GM18502 (cell line): Measurements from ENCODE around the gene FAM171A1.

ENCODE experiments used
- ATAC-seq: cut with Tn5 transposase; IDR thresholded peaks from one replicate; pipeline ENCODE4 v1.9.1; 2021; ENCODE audit warnings: mild to moderate bottlenecking; ENCODE audit not compliant: unreplicated experiment, poor library complexity

The FAM171A1 gene

DNA sequence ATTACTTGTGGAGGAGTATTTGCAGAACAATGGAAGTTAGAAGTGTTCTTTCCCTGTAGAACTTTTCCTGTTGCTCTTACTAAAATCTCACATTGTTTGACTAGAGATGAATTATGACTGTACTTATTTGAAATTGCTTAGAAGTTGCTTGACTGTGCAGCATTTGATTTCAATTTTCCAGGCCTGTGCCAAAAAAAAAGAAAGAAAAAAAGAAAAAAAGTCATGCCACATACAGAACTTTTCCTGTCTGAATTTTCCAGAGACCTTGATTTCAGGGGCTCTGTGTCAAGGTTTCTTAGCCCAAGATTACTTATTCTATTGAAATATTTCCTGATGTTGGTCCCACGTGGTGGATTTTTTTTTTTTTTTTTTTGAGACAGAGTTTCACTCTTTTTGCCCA is 3.5 kb upstream of the FAM171A1 start:
- ATAC-seq = no peak

DNA sequence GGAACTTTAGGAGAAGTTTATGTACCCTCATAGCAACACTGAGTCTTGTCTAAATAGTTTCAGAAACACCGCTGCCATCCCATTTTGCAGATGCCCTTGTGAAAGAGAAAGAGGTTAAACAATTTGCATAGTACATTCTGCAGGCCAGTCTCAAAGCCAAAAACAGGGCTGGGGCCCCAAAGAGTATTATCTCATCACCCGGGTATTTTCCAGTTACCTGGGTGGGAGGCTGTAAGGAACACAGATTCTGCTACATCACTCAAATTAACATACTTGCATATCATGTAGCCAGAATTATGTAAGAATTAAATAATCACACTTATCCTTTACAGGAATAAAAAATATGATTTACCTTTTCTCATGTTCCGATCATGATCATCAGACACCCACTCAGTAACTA is 3.1 kb upstream of the FAM171A1 start:
- no peak for ATAC-seq

DNA sequence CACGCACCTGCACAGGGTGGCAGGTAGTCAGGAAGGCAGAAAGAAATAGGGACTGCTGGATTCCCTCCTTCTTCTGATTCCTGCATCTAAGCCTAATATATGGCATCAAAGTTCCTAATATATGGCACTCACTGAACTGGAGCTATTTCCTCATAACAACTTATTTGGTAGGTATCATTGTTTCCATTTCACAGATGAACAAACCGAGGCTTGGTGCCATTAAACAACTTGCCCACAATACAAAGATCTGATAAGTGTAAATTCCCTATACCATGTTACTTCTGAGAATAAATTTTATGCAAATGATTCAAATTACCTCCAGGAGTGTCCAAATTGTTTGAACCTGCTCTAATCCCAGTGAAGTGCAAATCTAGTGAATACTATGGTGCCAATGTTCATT is 2.1 kb upstream of the FAM171A1 start:
- no peak for ATAC-seq

DNA sequence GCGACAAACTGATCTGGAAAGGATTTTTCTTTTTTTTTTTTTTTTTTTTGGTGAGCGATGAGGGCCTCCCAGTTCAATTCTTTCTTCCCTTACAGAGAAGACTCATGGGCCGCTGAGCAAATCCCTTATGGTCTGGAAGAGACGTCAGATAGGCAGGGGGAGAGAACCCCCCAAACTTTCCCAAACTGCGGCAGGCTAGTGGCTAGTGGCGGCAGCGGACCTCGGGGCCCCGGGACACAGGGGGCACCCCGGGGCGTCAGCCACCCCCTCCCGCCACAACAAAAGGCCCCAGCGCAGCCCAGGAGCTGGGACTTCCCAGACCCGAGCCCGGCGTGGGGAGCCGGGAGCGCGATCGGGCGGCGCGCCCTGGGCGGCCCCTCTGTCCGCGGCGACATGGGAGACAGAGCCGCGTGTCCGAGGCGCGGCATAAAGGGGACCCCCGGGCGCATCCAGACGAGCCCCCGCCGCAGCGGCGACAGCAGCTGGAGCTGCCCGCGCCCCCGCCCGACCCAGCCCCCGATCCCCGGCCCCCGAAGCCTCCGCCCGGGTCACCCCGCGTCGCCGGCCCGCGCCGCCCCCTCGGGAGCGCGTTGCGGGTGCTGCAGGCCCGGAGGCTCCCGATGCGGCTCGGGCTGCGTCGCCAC is 755 bp downstream of the FAM171A1 start:
- peak; percentile 31 for ATAC-seq

DNA sequence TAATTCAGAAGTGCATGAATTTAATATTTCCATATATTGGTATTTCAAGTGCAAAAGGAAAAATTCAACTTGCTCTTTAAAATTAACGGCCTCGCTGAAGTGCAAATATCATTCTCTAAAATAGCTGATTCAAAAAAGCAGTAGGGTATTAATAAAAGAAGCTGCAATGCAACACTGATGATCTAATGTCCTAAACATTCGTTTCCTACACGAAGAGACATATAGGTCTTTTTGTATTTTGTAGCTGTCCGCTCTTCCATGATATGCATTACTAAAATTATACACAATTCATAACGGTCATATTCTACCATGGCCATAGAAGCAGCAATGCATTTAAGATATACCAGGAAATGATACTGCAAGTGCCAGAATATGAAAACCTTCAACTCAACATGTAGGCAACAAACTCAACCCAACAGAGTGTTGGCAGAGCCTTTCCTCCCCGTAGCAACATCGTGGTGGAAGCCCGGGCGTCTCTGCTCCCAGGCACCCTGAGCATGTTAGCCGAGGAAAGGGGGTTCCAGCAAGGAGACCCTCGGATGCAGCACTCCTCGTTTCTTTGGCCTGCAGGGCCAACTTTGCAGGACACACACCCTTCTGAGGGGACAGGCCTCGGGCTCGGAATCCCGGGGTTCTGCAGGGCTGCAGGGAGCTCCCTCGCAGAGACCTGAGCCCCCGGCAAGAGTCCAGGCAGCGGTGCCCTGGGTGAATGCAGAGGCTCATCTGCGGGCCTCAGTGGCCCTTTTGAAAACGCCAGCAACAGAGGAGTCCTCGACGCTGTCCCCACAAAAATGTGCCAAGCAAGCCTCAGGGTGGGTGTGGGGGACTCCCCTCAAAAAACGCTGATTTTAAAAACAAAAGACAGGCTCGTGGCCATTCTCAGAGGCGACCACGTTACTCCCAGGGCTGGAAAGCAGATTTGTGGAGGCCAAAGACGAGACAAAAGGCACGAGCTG is 1.6 kb downstream of the FAM171A1 start:
- ATAC-seq = no peak

DNA sequence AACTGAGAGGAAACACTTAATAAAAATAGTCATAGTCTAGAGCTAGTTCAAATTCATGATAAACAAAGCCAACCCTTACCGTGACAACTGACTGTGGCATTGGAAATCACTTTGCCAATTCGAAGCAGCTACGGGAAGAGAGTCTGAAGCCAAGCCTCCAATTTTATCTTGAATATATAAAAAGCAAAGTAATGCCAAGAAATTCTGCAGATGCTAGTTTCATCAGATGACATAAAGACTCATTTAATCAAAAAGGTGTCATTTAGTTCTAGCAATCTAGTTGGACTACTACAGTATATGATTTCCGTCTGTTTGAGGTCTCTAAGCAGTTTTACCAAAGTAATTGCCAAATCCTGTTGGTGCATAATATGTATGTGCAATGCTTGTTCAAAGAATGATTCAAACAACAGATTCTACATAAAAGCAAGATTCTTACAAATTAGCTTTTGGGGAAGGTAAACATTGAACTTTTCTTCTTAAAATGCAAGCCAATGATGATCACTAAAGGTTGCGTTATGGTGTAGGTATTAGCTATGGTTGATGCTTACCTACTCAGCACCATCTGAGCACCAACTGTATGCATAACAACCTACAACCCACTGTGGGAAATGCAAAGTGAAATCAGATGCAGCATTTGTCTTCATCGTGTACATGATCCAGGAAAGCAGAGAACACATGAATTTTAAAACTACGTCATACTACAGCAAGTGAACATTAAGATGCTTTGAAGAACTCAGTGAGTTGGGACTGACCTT is 2.8 kb downstream of the FAM171A1 start:
- no peak for ATAC-seq

DNA sequence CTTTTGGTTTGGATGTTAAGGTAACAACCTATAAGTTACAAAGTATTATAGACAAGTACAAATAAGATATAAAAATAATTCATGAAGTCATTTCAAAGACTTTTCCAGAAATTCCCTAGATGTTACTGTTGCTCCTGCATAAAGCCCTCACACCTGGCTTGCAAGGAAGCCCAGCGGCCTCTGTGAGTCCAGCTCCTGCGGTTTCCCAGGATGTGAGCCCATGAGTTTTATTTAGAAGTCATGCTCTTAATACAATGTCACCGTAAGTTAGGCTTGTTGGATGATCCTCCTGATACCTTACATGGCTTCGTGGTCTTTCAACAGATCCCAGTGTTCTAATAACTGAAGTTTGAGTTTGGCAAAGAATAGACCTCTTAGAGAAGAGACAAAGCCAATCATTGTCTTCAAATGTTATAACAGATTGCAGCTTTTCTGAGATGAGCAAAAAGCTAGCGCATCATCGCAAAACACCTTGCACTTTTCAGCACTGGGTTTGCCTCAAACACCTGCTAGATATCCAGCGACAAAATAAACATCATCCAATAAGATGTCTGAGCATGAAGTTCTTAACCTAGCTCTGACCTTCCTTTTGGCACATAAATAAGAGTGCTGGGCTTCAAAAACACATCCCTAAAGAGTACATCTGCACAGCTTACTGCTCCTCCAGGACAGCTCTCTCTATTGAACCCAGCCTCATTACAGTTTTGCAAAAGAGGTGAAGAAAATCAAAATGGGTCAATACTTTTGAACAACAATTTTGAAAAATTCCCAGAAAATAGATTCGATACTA is 3.6 kb downstream of the FAM171A1 start:
- no peak for ATAC-seq

DNA sequence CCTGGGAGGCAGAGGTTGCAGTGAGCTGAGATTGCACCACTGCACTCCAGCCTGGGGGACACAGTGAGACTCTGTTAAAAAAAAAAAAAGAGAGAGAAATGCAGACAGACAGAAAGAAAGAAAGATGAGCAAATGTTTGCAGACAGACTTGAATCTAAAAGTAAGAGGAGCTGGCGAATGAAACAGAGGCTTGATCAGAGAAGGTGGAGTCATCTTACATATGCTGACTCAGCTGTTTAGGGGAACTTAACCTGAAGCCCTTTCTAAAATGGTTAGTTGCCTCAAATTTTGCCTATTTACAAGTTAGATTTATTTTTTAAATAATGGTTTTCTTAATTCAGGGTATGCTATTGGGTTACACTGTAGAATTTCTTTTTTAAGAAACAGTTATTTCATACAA is 5.4 kb downstream of the FAM171A1 start:
- no peak for ATAC-seq

DNA sequence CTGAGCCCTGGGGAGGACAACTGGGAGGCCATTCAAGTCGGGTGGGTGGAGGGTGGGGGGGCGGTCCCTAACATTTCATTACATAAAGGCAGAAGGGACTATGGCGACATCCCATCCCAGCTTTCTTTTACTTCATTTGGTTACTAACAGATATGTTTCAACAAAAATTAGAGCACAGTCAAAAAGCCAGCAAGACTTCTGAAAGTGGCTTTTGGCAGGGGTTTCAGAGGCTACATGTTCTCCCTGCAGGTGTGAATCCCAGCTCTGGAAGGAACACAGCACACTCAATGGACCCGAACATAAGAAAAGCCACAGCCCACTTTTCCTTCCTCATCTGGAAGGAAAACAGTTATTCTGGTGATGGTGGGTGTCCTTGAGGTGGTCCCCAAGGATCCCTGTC is 7.1 kb downstream of the FAM171A1 start:
- ATAC-seq = no peak

DNA sequence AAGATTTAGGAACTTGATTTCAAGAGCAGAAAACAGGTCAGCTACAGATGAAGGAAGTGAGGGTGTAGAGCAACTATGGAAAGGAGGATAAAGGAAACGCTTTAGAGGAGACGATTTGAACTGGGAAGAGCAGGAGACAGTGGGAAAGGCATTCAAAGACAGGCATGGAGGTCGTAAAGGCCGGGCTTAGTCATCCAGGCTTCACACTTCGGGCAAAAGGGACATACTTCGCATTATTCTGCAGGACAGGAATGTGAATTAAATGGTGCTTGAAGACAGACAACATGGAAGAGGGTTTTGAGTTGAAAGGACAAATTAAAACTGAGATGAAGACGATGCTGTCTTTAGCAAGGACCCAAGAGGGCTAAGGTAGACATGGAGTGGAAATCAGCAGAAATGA is 8.1 kb downstream of the FAM171A1 start:
- ATAC-seq = no peak

DNA sequence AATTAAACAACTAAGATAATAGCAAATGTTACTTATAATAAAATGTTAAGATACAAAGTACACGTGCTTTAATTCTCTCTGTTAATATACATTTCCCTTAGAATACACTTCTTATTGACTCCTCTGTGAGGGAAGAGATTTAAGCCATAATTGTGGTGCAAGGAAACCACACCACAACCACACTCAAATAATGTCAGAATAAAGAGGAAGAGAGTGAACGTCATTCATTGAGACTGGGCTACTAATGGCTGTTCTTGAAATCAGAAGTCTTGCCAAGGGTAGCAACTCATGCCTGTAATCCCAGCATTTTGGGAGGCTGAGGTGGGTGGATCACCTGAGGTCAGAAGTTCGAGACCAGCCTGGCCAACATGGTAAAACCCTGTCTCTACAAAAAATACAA is 10.0 kb downstream of the FAM171A1 start:
- no peak for ATAC-seq

DNA sequence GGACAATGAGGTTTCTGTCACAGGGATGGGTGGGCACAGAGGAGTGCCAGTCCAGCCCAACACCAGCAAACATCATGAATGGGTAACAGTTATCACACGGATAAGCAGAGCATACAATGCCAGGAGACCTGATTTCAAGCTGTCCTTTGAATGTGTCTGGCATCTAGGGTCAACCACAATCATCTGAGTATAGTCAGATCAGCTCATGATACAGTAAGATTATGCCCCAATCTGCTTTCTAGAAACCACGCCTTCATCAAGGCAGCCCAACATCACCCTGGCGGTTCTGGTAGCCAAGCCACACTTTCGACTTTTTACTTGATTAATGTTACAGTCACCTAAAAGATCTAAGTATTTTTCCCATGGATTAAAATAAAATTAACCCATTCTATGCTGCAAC is 10.5 kb downstream of the FAM171A1 start:
- no peak for ATAC-seq

DNA sequence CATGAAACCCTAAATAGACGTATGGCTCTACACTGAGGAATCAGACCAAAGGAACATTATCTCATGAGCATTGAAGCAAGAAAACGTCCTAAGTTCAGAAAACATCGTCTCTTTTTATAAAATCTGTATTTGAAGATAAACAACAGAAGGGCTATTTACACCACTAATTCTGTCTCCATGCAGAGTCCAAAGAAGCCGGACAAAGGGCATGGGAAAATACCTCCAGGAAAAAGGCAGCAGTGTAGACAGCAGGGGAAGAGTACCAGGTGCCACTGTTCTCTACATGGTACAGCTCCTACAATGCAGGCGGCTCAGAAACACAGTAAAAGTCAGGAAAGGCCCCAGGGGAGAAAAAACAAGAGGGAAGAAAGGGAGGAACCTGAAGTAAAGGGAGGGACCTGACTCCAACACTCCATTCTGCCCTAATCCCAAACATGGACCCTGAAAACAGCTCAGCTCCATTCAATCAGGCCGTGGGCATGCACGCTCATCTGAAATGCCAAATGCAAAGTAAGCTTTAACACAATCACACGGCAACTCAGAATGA is 17.5 kb downstream of the FAM171A1 start:
- no peak for ATAC-seq

DNA sequence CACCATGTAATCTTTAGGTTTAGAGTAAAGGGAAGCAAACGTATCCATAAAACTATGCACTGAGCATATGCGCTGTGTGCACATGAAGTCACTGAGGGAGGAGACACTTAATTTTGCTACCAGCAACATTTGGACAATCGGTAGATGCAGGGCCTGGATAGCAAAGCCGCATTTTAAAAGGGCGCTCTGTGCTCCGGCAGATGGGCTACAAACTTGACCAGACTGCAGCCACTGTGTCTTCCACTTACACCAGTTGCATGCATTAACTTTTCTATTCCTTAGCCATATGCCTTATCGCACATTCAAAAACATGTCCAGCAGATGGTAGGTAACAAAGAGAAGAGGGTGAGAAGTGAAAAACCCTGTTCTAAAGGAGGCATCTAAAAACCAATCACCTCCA is 18.3 kb downstream of the FAM171A1 start:
- no peak for ATAC-seq

DNA sequence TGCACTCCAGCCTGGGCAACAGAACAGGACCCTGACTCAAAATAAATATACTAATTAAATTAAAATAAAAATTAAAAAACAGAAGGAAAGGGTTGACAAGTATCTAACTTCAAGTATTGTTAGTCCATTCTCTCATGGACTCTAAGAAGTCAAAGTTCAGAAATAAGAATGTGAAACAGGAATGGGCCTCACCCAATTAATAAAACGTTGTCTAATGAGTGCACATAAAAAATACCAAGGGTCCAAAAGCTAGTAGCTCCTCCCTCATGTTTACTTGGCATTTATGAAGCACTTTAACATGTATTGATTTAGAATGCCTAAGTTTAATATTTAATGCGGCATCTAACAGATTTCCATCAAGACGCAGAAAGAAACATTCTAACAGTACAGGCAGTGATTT is 18.9 kb downstream of the FAM171A1 start:
- ATAC-seq = no peak

DNA sequence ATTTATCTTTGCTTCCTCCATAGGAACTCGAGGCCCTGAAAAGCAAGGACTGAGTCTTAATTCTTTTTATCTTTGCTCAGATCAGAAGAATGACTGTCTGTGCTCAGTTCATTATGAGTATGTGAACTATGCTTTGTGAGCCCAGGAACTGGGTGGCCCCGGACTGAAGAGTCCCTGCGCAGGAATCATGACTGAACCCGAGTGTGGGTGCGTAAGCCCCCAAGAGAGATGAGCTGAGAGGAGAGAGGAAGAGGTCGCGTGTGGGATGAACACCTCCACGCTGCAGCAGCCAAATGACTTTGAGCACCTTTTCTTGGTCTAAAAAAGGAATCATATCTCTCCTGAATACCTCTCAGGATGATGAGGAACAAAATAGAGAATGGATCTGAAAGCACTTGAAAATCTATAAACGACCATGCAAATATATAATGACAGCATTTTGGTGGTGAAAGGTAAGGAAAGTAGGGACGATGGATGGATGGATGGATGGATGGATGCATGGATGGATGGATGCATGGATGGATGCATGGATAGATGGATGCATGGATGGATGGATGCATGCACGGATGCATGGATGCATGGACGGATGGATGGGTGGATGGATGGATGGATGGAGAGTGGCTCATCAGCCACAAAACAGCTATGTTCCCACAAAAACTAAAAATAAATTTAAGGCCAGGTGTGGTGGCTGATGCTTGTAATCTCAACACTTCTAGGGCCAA is 19.8 kb downstream of the FAM171A1 start:
- ATAC-seq = no peak

DNA sequence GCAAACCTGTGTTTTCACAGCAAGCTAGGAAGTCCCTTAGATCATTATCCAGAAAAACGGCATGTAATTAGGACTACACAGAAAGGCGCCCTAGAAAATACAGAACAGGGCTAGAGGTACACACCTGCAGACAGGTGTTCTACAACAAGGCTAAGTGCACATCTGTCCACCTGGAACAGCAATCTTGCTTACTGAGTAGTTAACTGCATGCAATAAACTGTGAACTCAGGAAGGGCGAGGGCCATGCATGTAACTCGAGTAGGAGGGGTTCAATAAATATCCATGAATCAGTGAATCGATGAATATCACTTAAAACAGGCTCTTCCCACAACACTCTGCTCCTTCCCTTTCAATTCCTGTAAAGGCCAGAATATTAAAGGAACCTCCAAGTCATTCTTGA is 22.0 kb downstream of the FAM171A1 start:
- ATAC-seq = no peak

DNA sequence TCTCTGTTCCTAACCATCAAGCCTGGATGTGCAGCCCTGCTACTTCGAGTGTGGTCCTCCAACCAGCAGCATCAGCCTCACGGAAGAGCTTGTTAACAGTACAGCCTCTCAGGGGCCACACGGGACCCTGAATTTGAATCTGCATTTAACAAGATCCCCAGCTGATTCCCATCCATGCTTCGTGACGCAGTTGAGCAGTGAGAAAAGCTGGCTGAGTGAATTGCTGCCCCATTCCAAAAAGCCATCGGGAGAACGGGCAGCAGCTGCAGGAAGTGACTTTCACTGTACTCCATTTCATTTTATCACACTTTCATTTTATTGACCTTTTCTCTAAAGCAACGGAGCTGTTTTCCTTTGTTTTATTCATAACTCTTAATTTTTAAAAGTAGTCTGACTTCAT is 22.5 kb downstream of the FAM171A1 start:
- ATAC-seq = no peak

DNA sequence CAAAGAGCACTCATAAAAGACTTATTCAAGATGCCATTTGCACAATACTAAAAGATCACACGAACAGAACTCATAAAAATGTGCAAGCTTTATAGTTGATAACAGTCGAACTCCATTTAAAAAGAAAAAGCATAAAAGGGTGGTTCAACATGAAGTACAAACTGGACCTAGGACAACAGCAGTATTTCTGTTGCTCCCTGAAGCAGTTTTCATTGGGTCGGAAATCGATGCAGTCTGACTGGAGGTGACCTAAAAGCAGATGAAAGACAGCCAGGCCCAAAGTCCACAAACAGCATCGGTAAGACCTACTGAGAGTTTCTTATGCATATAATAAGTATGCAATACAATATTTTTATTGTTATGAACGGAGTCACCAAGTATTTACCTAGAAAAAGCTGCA is 23.9 kb downstream of the FAM171A1 start:
- ATAC-seq = no peak
